ENCODE measurements around the gene ASIP.
"Not testable (repeated sequence)": the region's sequence is repeated elsewhere in the genome, so short reads cannot be mapped to it uniquely, and the experiment has no call there.

The ASIP gene, protein sequence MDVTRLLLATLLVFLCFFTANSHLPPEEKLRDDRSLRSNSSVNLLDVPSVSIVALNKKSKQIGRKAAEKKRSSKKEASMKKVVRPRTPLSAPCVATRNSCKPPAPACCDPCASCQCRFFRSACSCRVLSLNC

DNA sequence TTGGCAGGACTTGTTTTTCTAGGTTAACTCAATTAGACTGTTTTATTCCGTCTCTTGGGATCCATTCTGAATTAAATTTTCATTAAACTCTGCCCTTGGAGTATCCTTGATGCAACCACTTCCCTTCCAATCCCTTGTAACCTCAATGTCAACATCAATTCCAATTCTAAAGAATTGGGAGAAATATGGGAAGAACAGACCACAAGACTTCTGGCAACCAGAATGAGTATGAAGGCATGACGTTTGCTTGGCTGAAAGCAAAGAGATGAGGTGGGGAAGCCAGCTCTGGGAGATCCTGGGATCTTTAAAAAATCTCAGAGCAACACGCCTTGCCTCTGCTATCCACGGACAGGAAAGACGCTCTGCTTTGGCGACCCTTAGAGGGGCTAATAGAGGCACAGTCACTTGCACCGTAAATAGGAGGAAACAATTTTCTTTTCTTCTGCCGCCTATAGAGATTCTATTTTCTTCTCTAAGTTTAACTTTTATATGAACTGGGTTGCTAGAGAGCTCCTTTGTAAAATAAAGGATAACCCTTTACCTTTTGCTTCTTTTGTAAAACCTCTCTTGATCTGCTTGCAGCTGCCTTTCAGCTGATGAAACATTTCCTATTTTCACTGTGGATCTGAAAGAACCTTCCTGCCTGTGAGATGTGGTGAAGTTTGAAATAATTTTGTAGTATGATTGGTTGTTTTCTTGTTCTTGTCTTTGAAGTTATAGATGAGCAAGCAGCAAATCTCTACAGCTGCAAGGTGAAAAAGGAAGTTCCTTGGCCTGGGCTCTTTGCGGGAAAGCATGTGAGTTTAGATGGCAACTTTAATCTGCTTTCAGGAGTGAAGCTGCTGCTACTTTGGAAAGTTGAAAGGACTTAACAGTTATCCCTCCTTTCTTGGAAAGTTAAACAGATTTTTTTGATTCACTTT, at the start of gene ASIP:
TSS of gene ASIP (plus strand) at position 731 of the 923 bp plus-strand sequence. CDS start 18,952 bp downstream, outside the sequence.
- in situ Hi-C loops (cut with MboI; ENCODE audit: low sequenced_read_pairs) = no loop called here

DNA sequence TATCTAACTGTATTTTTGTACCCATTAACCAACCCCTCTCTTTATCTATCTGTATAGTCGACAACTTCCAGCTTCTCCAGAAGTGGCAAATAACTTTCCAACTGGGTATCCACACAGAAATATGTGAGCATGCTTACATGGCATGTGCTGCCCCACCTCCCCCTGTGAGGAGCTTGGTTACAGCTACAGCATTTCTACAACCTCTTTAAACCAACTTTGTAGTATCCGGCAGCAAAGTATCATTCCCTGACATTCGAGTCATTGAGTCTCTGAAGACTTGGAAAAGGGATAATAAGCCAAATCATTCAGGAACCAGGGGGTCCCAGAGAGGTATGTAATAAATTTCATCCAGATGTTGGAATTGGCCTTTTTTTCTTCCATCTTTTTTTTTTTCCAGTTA, 48.2 kb upstream of the ASIP start:
- in situ Hi-C loops (cut with MboI; ENCODE audit: low sequenced_read_pairs) = no loop called here

DNA sequence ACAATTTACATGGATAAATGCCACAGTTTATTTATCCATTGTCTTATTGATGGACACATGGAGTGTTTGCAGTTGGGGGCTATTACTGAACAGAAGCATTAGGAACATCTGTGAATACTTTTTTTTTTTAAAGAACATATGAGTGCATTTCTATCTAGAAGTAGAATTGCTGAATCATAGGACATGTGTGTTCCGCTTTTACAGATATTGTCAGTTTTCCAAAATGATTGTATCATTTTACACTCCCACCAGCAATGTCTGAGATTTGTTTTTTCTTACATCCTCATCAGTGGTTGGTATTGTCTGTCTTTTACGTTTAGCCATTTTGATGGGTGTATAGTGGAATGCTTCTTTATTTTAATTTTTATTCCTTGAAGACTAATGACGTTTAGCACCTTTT, 42.0 kb upstream of the ASIP start:
- in situ Hi-C loops (cut with MboI; ENCODE audit: low sequenced_read_pairs) = no loop called here

DNA sequence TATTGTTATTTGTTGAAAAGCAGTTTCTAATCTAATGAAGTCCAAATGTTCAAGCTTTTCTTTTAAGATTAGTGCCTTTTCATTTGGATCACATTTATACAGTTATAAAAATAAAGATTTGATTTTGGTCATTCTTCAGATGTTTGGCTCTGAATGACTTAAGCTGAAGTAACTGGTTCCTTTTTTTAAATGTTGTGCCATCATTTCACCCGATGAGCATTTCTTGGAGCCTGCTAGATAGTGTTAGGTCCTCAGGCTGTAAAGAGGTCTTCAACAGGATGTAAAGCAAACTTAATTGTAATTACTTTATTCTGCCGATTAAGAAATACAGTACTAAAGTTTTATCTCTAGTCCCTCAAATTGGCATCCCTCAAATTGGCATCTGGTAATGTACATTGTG, 41.2 kb upstream of the ASIP start:
- in situ Hi-C loops (cut with MboI; ENCODE audit: low sequenced_read_pairs) = no loop called here

DNA sequence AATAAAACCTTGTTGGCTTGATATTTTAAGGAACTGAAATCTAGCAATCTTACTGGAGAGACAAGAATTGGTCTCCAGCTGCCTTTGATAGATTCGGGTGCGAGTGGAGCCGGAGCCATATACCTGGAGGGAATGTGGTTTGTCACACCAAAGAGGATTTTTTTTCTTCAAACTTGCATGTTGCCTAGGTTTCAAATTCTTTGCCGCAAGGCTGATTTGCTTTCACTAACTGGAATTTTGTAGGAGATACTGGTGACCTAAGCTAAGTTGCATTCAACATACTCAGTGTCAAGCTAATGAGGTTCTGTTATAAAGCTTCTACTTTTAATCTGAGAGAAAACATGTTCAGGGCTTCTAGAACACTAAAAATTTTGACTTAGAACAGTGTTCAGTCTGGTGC, 39.7 kb upstream of the ASIP start:
- in situ Hi-C loops (cut with MboI; ENCODE audit: low sequenced_read_pairs) = no loop called here

DNA sequence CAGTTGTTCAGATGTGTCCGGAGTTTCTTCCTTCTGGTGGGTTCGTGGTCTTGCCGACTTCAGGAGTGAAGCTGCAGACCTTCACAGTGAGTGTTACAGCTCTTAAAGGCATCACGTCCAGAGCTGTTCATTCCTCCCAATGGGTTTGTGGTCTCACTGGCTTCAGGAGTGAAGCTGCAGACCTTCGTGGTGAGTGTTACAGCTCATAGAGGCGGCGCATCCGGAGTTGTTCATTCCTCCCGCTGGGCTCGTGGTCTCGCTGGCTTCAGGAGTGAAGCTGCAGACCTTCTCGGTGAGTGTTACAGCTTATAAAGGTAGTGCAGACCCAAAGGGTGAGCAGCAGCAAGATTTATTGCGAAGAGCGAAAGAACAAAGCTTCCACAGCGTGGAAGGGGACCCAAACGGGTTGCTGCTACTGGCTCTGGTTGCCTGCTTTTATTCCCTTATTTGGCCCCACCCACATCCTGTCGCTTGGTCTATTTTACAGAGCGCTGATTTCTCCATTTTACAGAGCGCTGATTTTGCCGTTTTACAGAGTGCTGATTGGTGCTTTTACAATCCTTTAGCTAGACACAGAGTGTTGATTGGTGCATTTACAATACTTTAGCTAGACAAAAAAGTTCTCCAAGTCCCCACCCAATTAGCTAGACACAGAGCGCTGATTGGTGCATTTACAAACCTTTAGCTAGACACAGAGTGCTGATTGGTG, 35.9 kb upstream of the ASIP start:
- in situ Hi-C loops (cut with MboI; ENCODE audit: low sequenced_read_pairs) = not testable (repeated sequence)

DNA sequence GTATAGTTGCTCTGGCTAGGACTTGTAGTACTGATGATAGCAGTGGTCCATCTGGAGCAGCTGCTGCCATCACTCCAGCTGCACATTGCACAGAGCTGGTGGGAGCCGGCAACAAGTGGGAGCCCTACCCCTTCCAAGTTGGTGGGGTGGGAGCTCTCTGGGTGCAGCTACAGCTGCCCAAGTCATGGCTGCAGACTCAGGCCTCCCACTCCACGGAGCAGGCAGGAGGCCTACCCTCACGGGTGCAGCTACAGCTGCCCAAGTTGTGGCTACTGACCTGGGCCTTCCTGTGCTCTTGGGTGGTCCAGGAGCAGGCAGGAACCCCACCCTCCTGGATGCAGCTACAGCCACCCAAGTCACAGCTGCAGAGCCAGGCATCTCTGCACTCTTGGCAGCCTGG, 32.1 kb upstream of the ASIP start:
- in situ Hi-C loops (cut with MboI; ENCODE audit: low sequenced_read_pairs) = no loop called here

DNA sequence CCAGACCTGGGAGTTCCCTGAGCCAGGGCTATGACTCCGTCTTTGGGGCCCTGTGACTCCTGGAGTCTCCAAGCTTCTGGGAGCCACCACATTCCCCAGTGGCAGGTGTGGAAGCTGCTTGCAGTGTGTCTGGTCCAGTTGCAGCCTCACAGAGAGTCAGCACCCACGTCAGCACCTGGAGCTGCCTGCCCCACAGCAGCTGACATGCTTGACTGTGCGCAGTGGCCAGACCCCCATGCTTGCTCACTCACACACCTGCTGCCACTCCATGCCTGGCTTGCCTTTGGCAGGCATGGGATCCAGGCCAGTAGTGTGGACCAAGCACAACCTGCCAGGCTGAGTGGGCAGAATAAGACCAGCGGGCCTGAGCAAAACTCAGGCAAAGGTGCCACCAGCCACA, 31.0 kb upstream of the ASIP start:
- in situ Hi-C loops (cut with MboI; ENCODE audit: low sequenced_read_pairs) = no loop called here

DNA sequence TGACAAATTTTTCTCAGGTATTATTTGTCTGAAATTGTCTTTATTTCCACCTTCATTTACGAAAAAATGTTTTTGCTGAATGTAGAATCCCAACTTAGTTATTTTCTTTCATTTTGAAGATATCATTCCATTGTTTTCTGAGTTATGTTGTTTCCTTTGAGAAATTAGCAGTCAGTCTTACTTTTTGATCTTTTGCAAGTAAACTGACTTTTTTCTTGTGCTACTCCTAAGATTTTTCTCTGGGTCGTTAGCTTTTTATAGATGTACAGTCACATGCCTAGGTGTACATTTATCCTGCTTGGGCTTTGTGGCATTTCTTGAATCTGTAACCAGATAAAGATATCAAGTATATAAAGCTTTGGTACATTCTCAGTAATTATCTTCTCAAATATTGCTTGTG, 29.6 kb upstream of the ASIP start:
- in situ Hi-C loops (cut with MboI; ENCODE audit: low sequenced_read_pairs) = no loop called here

DNA sequence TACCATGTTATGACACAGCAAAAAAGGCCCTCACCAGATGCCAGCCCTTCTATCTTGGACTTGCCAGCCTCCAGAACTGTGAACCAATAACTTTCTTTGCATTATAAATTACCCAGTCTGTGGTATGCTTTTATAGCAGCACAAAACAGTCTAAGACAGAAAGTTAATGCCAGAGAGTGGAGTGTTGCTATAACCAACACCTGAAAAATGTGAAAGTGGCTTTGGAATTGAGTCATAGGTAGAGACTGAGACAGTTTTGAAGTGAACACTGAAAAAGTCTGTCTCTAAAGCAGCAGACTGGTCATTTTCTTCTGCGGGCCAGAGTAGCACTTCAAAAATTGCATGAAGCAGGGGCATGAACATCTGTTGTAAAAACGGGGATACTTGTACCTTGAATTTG, 28.0 kb upstream of the ASIP start:
- in situ Hi-C loops (cut with MboI; ENCODE audit: low sequenced_read_pairs) = no loop called here

DNA sequence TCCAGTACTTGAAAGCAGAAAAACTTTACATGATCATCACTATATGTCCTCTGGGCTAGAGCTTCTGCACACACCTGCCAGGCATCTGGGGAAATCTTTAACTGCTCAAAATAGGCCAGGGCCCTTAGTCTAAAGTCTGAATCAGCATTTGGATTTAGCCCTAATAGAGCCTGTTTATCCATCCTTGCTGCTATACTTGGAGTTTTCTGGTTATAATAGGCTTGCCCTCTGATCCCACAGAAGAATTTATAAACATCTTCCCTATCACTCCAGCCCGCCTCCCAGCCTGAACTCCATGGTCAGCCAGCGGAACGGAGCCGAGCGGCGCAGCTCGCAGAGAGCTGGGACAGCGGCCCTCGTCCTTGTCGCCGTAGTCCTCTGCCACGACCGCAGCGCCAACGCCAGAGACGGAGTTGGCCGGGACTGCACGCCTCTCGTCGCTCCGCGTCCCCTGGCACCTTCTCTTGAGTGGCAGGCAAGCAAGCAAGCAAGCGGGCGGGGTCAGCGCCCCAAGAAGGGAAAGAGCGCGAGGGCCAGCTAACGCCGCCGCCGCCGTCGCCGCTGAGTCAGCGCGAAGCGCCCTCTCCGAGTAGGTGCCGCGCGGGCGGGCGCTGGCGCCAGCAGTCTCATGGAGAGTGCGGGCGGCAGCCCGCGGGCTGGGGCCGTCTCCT, 25.4 kb upstream of the ASIP start:
- in situ Hi-C loops (cut with MboI; ENCODE audit: low sequenced_read_pairs) = no loop called here

DNA sequence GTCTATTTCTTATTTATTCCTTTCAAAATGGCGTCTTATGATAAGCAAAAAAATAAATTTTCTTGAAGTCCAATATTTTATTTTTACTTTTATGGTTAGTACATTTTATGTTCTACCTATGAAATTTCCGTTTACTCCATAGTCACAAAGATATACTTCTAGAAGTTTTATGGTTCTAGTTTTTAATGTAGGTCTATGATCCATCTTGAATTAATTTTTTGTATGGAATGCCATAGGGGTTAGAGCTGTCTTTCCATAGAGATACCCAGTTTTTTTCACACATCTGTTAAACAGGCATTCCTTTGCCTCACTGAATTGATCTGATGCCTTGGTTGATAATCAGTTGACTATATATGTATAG, 24.9 kb upstream of the ASIP start:
- in situ Hi-C loops (cut with MboI; ENCODE audit: low sequenced_read_pairs) = no loop called here

DNA sequence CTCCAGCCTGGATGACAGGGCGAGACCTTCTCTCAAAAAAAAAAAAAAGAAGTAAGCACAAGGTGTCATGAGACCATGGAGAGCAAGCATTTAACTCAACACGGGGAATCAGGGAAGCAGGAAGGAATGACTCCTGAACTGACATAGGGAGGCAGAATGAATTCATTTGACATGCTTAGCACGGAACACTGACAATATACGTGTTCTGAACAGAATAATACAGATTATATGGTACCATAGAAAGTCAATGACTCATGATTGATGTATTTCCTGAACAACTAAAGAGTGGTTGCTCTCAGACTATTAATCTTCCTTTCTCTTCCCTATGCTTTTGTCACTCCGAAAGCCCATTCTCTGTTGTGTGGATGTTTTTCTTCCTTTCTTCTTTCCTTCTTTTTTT, 20.7 kb upstream of the ASIP start:
- in situ Hi-C loops (cut with MboI; ENCODE audit: low sequenced_read_pairs) = no loop called here

DNA sequence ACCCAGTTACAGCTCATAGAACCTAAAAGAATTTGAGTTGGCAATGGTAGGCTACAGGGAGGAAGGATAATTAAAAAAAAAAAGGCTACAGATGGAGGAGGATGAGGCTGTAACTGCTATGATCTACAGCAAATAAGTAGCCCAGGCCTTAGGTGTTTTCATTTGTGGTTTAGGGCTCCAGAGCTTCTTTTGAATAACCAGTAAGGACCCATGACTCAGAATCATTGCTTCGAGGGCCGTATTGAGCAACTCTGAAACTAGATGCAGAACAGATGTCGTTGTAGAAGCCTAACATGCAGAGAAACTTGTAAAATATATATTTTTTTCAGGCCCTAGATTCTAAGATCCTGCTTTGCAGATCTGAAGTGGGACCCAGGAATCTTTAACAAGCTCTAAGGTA, 19.0 kb upstream of the ASIP start:
- in situ Hi-C loops (cut with MboI; ENCODE audit: low sequenced_read_pairs) = no loop called here

DNA sequence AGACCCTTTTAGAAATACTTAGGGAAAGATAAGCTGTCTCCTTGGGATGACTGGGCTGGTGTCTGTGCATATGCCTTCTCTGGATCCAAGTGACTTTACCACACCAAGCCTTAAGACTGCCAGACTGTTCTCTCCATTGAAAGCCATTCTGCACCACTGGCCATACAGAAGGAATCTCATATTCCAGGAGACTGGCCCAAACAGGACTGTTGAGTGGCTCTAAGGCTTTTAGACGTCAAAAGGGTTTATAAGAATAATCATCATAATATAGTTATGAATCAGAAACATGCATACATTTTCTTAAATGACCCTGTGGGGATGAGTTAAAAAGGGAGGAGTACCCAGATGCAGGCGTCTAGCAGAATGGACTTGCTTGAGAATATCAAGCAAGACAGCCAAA, 17.0 kb upstream of the ASIP start:
- in situ Hi-C loops (cut with MboI; ENCODE audit: low sequenced_read_pairs) = not testable (repeated sequence)

DNA sequence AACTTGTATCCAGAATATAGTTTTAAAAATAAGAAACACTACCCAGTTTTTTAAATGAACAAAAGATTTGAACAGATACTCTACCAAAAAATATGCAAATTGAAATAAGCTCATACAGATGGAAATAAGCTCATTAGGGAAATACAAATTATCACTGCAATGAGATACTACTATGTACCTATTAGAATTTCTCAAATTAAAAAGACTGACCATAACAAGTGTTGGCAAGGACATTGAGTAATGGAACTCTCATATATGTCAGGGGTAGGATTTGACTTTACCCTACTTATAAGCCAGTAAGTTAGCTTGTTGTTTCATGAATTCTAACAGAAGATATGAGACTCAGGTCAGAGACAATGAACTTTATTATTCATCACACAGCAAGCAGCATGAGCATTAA, 9.6 kb upstream of the ASIP start:
- in situ Hi-C loops (cut with MboI; ENCODE audit: low sequenced_read_pairs) = no loop called here

DNA sequence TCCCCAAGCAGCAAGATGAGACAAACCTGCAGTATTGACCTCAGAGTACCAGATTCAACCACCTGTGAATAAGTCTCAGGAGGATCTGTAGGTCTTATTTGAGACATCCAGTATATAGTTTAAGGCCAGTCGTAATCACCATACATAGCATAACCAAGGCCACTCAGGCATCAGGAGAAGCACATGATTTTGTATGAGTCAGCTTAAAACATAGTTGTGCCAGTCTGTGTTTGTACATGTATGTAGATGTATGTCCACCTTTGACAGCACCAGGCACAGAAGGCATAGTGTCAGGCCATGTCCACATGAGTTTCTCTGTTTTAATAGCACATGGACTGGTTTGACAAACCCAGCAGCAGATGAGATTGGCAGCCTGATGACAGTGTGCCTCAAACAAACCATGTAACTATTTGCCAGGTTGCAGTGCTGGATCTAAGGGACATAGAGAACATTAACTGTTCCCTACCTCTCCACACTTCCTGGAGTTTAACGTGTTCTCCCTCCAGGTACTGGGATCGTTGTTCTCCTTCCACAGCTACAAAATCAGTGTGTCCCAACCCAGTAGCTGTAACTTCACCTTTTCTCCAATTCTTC, 8.6 kb upstream of the ASIP start:
- in situ Hi-C loops (cut with MboI; ENCODE audit: low sequenced_read_pairs) = no loop called here

DNA sequence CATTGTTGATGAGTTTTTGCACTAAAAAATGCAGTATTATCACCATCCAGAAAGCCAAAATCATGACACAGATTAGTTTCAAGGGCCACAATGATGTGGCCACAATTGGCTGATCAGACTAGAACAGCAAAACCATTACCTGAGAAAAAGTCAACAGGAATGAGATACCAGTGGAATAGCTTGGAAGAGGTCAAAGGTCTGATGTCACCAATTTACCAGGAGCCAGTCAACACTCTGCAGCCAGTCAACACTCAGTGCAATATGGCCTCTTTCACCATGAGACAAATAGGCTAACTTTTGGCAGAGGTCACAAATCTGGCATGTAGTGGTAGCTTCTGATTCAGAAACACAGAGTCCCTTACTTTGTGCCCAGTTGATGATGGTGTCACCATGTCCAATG, 7.5 kb upstream of the ASIP start:
- in situ Hi-C loops (cut with MboI; ENCODE audit: low sequenced_read_pairs) = no loop called here

DNA sequence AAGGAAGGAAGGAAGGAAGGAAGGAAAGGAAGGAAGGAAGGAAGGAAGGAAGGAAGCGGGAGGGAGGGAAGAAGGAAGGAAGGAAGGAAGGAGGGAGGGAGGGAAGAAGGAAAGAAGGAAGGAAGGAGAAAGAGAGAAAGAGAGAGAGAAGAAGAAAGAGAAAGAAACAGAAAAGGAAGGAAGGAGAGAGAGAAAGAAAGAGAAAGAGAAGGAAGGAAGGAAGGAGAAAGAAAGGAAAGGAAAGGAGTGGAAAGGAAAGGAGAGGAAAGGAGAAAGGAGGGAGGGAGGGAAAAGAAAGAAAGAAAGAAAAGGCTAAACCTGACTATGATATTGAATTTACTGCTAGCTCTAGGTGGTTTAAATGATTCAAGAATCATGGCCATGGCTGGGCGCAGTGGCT, 5.3 kb upstream of the ASIP start:
- in situ Hi-C loops (cut with MboI; ENCODE audit: low sequenced_read_pairs) = no loop called here

DNA sequence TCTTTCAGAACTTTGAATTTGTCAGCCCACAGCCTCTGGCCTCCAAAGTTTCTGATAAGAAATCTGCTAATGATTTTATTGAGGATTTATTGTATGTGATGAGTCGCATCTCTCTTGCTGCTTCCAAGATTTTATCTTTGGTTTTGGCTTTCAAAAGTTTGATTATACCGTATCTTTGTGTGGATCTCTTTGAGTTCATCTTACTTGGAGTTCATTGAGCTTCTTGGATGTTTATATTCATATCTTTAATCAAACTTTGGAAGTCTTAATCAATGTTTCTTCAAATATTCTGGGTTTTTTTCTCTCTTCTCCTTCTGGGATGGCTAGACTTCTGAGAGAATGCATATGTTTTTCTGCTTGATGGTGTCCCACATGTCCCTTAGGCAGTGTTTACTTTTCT, 3.3 kb upstream of the ASIP start:
- in situ Hi-C loops (cut with MboI; ENCODE audit: low sequenced_read_pairs) = no loop called here

DNA sequence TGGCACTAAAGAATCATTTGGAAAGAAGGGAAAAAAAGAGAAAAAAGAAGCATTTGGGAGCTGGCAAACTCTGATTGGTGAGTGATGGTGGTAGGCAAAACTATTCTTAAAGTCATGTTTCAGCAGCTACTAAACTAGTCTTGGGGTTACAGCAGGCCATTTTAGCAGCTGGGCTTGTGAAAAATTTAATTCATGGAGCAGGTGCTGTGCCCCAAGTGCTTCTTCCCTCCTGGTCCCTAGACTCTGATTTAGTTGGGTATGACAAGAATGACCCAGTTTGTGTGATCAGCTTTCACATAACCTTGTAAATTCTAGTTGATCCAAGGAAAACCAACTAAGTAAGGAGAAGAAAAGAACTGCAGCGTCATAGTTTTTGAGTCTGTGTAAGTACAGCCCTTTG, 1.1 kb upstream of the ASIP start:
- in situ Hi-C loops (cut with MboI; ENCODE audit: low sequenced_read_pairs) = no loop called here

Measured in HL-60/S4 treated with retinoic acid at 250 ng/mL for 4 days and 3 days (cell line).